Measurements from ENCODE around the gene FBXO7.

Gene FBXO7

DNA sequence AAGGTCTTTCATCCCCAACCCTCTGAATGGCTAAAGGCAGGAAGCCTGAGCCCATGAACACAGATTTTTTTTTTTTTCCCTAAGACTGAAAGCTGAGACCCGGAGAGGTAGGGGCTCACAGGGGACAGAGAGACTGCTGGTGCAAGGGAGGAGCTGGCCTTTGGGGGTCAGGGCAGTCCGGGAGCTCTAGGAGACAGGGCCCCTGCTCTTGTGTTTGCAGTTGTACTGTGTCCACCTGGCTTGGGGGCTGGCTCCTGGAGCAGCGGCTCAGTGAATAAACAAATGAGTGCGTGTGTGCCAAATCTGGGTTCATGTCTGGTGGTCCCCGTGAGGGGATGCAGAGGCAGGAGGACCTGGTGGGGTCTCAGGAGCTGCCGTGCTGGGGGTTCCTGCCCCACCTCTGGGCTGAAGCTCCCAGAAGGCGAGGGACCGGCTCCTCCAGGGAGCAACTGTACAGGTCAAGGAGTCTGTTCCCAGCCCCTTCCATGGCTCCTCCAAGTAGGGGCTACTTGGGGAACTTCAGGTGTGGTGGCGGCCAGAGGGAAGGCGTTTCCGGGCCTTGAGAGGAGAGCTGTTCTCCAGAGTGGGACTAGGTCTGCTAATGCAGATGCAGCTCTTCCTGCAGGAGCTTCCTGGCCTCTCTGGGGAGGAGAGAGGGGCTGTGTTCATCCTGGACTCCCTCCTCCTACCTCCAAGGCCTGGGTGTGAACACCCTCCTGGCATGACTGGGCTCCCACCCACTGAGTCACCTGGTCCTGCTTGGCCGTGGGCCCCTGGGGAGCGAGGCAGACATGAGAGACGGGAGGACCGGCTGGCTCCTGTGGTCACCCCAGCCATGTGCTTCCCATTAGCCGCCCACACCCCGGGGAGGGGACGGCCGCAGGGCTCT is 57.6 kb downstream of the FBXO7 start:
- no peak for DNase-seq (ENCODE audit: low read depth in 3 of 3)

DNA sequence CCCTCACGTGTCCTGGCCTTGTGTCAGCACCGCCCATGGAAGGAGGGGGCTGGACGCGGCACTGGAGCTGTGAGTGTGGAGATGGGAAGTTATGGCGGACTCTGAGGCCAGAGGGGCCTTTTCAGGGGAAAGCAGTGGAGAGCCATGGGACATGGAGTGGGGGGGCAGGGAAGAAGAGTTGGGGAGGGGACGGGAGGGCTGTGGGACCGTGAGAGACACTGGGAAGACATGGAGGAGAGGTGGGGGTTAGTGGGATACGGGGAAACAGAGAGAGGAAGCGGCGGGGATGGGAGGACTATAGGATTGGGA is 58.2 kb downstream of the FBXO7 start:
- DNase-seq (ENCODE audit: low read depth in 3 of 3): no peak

DNA sequence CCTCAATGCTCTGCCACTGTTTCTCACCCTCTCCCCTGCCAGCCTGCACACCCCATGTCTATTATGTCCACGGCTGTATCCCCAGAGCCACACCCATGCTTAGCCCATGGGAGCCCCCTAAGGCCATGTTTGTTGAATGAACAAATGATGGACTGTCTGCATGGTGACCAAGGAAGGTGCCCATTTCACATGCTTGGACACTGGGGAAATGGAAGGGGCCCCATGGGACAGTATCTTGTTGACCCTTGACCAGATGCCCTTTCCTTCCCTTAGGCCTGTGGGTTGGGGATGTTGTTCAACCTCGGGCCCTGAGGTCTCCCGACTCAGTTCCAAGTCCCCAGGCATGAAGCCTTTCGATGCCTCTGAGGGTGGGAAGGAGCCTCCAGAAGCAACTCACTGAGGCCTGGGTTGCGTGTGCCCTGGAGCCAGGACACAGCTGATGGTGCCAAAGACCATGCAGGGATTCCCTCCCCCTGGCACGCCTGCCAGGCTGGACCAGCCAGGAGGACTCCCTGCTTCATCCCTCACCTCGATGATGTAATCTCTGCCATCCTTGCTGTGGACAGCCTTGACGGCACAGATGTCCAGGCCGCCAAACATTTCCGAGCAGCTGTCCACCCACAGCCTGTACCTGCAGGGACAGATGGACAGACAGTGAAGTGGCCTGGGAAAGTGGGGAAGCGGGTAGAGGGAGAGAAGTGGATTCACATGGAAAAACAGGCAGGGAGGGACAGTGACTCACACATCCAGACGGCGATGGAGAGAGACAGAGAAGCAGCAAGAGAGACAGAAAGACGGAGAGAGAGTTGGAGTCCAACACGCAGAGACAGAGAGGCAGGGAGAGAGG is 58.9 kb downstream of the FBXO7 start:
- no peak for DNase-seq (ENCODE audit: low read depth in 3 of 3)

DNA sequence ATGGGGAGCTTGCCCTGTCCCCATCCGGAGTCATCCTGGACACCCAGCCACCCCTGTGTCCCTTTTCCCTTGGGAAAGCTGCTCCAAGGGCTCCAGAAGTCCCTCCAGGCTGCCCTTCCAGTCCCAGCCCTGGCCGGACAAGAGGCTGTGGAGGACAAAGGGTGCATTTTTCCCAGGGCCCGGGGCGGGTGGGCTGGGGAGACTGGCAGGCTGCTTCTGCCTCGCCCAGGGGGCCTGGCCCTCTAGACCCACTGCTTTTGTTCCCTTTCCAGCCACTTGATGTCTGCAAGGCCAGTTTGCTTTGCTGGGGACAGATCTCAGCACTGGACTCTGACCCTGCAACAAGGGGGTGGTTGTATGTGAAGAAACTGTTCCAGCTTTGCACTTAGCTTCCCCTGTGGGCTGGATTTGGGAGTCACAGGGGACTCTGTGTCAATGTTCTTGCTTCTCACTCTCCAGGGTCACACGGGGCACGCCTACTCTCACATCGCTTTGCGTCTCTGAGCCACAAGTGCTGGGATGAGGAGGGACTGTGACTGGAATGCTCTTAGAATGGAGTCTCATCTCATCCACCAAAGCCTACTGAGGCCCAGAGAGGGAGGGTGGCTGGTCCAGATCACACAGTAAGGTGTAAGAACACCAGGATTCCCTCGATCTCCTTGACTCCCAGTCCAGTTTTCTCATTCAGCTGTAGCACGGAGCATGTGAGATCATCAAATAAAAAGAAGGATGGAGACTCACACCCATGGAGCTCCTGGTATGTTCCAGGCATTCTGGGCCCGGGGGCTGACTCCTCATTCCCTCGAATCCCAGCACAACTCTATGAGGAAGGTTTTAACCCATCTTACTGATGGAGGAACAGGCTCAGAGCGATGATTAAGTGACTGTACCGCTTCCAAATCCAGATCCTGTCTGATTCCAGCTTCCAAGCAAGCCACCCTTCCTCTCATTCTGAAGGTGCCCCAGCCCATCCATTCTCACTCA is 59.9 kb downstream of the FBXO7 start:
- DNase-seq (ENCODE audit: low read depth in 3 of 3): no peak

DNA sequence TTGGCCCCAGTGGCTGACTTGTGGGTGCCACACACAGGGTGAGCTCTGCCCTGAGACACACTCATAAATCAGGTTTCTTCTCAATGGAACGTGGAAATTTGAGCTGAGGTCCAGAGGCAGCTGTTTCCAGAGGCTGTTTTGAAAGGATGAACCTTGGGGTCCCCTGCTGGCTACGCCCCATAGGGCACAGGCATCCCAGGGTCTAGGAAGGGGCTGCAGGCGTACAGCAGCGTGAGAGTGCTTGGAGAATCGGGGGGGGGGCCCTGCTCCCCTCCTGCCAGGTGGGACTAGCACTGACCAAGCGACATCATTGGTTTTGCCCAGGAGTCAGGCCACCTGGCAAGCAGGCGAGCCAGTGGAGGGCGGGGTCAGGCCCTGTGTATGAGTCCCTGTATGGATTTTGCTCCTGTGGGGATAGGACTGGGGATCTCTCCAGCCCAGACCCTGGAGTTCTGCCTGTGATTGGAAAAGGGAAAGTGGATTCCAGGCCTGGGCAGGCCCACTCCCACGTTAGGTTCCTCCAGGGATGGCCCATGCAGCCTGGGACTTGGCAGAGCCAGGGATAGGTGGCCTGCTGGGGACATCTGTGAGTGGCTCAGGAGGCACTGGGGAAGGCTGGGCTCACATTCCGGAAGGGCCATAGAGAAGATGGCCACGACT is 61.0 kb downstream of the FBXO7 start:
- no peak for DNase-seq (ENCODE audit: low read depth in 3 of 3)

DNA sequence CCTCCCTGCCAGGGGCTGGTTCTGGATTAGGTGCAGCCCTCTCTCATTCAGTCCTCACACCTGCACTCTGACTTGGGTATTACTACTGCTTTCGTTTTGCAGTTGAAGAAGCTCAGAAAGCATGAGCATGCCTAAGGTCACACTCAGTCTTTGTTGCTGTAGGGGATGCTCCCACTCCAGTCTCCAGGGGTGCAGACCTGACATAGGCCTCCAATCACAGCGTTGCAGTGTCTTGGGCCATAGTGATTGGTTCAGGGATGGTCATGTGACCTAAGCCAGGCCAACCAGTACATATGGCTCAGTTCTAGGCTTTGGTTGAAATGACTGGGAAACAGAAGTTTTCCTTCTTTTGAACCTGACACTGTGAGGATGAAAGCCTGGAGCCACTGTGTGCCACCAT is 61.7 kb downstream of the FBXO7 start:
- DNase-seq (ENCODE audit: low read depth in 3 of 3): no peak

DNA sequence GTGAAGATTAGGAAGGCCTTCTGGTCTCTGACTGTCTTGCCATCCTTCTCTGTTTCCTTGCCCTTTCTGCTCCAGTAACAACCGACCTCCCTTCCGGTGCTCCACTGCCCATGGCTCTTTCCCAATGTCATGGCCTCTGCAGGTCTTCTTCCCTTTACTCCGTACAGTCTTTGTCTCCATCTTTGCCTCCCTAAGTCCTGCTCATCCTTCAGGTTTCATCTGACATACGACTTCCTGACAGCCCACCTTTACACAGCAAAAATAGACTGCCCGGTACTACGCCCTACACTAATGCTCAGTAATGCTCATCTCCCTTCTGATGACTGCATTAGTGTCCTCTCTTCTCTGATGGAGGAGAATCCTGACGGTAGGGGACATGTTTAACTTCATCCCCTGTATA is 63.9 kb downstream of the FBXO7 start:
- DNase-seq (ENCODE audit: low read depth in 3 of 3): no peak

DNA sequence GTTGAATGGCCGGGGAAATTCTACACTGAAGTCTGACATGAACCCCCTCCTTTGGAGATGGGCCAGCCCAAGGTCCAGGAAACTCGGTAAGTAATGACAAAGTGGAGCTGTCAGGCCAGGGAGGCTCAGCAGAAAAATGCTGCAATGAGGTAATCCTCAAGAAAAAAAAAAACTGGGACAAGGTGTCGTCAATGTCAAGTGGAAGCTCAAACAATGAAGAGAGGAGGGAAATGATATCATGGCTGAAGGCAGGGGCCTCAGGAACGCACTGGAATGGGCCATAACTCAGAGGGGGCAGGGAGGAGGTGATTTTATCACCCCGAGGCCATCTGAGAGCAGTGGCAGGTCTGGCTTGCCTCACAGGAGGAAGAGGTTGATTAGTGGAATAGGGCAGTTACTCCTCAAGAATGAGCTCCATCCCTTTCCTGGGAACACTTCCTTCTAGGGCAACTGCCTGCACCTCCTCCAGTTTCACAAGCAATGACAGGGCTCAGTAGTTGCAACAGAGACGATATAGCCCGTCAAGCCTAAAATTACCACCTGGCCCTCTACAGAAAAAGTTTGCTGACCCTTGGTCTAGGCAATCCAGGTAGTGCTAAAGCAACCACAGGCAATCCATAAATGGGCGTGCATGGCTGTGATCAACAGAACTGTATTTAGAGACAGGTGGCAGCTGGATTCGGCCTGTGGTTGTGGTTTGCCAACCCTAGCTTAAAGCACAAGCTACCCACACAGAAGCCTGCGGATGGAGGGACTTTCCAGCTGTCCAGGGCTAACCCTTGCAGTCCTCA is 65.2 kb downstream of the FBXO7 start:
- no peak for DNase-seq (ENCODE audit: low read depth in 3 of 3)

DNA sequence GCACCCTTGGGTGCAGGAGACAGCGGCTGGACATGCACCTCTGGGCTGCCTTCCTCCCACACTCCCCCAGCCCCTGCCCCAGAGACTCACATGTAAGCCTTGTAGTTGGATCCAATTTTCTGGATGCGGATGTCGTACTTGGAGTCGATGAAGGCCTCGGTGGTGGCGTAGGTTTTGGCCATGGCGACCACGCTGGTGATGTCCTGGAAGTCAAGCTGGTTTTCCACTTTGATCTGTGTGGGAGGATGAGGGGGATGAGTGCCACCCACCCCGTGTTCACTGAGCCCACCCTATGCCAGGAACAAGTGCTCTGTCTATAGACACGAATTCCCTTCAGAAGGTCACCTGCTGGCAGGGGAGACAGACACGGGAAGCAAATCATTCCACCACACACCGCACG is 66.9 kb downstream of the FBXO7 start:
- no peak for DNase-seq (ENCODE audit: low read depth in 3 of 3)

DNA sequence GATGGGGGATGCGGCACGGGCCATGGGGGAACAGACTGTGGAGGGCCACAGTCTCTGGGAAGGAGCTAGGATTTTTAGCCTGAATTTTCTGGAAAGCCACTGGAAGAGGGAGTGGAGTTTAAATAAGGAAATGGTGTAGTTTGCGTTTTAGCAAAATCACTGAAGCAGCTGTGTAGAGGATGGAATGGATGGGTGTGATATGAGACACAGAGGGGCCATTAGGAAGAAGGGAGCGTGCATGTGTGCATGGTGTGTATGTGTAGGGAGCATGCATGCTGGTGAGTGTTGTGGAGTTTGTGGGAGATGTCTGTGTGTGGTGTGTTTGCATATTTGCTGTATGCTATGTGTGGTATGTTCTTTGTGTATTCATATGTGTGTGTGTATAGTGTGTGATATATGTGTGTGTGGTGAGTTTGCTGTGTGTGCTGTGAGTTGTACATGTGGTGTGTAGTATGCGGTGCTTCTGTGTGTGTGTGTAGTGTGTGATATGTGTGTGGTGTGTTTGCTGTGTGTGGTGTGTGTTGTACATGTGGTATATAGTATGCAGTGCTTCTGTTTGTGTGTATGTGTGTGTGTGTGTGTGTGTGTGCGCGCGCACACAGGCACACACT is 67.6 kb downstream of the FBXO7 start:
- DNase-seq (ENCODE audit: low read depth in 3 of 3): no peak

DNA sequence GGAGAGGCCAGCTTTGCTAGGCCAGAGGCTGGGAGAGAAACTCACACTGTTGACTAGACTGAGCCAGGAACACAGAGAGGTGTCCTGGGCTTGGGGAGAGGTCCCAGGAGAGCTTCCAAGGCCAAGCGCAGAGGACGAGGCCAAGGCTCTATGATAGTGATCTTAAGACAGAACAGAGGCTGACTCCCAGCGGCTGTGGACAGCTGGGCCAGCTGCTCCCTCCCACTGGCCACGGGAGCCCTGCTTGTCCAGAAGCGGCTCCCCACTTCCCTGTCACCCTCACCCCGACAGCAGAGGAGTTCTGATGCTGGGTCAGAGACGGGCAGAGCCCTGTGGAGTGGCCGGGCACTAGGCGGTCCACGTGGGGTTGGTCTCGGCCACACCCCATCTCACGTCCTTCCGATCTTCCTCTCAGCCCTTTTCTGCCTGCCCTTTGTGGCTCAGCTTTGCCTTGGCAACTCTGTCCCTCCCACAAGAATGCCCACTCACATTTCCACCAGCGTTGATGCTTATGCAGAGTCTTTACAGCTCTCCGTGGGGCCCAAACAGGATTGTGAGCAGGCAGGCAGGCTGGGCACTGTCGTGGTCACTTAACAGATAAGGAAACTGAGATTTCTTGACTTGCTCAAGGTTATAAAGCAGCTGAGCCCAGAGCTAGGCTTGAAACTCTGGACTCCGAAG is 68.2 kb downstream of the FBXO7 start:
- no peak for DNase-seq (ENCODE audit: low read depth in 3 of 3)

DNA sequence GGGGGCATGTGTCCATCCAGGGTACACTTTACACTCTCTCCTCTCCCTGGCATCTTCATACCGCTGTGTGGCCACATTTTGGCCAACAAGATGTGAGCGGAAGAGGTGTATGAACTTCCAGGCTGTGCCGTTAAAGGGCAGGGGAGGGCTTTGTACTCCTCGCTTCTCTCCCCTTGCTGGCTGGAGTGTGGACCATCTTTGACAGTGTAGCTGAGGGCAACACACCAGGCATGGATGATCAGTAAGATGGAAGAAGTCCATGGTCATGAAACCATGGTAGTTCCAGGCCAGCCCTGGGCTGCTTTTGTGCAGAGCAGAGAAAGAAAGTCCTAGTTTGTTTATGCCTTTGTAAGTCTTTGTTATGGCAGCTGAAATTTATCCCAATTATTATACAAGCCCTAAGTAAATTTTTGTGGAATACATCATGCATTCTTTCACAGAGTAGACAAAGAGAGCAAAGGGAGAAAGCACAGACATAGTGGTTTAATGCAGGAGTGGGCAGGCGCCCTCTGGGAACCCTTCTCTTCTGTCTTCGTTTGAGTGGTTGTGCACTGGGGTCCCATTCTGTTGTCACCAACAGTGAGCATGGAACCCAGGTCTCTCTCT is 70.4 kb downstream of the FBXO7 start:
- DNase-seq (ENCODE audit: low read depth in 3 of 3): no peak

DNA sequence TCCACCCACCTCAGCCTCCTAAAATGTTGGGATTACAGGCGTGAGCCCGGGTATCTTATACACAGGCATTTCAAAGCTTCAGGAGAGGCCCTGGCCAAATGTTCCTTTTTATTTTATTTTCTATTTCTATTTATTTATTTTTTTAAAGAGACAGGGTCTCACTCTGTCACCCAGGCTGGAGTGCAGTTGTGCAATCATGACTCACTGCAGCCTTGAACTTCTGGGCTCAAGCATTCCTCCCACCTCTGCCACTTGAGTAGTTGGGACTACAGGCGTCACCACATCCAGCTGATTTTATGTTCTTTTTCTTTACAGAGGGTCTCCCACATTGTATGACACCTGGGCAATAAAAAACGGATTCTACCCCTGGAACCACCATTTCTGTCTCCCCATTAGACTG is 71.2 kb downstream of the FBXO7 start:
- DNase-seq (ENCODE audit: low read depth in 3 of 3): no peak

DNA sequence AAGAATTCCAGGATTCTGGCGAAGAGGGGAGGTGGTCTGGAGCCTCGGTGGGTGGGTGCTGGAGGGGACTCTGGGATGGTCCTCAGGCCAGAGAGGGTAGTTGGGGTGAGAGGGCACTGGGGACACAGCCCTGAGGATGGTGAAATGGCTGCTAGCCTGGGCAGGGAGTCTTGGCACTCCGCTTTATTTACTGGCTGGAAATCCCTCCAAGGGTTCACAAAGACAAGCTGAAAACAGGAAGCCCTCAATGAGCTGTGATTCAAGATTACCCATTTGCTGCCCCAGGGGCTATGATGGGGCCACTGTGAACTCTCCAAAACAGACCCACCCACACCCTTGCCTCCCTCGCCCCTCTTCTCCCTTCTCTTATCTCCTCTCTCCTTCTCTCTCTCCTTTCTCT is 71.9 kb downstream of the FBXO7 start:
- DNase-seq (ENCODE audit: low read depth in 3 of 3): no peak

DNA sequence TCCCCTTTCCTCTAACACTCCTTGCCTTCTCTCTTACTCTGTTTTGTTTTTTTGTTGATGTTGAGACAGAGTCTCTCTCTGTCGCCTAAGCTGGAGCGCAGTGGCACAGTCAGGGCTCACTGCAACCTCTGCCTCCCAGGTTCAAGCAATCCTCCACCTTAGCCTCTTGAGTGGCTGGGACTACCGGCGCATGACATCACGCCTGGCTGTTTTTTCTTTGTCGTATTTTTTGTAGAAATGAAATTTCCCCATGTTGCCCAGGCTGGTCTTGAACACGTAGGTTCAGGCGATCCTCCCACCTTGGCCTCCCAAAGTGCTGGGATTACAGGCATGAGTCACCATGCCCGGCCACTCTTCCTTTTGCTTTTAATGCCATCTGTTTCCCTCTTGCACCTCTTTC is 72.3 kb downstream of the FBXO7 start:
- DNase-seq (ENCODE audit: low read depth in 3 of 3): no peak

DNA sequence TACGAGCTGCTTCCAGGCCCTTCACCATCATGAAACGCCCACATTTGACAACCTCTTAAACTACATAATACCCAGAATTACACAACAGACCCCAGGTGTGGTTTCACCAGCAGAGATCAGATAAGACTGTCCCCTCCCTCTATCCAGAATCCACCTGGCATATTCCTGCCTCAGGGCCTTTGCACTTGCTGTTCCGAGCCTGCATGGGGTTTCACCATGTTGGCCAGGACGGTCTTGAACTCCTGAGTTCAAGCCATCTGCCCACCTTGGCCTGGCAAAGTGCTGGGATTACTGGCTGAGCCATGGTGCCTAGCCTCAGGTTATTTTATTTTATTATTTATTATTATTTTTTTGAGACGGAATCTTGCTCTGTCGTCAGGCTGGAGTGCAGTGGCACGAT is 73.4 kb downstream of the FBXO7 start:
- no peak for DNase-seq (ENCODE audit: low read depth in 3 of 3)

Measured in stimulated activated CD4-positive, alpha-beta T cell treated with anti-CD3 and anti-CD28 coated beads, TNF-alpha, amount 100 ng/mL, for 24 hours (primary cell).